Cerebellar cortex (tissue), 1 donor: ENCODE results near the gene DGKA.
"Not testable (repeated sequence)": the region's sequence is repeated elsewhere in the genome, so short reads cannot be mapped to it uniquely, and the experiment has no call there.

Experiments used
- DNase-seq: peaks from one replicate; pipeline ENCODE4 v3.0.0-alpha.2; 2015; ENCODE audit warnings: low spot score

The DGKA gene

DNA sequence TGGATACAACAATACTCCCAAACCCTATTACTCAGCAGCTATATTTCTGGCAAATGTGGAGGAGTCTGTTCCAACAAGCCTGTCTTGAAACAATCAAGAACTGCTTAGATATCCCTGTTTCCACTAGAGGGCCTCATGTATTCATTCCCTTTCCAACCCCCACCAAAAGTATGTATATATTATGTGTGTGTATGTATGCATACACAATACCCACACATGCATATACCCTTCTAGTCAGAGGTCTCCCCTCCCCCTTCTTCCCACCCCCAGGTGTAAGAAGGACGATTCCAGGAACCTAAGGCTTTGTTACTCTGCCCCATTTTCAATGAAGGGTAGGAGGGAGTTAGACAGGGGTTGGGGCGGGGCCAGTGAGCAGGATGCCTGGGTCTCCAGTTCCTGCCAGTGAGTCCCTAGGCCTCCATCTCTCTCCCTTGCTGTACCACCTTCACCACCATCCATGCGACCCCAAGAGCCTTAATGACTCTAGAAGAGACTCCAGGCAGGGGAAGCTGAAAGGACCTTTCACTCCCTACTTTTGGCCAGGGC lies at the start of gene DGKA:
Gene DGKA, plus strand, starts transcription at position 392 of the 546 bp plus-strand sequence. CDS start 5,342 bp downstream, outside the sequence.
- DNase-seq = peak; percentile 82

GRCh38 chr12:55885113-55885512 lies 45.8 kb upstream of the DGKA start:
- DNase-seq = no peak

GRCh38 chr12:55891310-55891709 lies 39.7 kb upstream of the DGKA start:
- no peak for DNase-seq

DNA sequence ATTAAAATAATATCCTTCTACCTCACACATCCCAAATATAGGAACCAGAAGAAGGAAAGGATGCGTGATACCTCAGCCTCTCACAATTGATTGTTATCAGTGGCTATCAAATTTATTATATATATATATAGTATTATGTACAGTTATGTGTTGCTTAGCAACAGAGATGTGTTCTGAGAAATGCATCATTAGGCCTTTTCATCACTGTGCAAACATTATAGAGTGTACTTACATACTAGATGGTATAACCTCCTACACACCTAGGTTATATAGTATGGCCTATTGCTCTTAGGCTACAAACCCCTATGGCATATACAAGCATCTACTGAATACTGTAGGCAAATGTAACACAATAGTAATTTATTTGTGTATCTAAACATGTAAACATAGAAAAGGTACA lies 37.2 kb upstream of the DGKA start:
- DNase-seq = no peak

DNA sequence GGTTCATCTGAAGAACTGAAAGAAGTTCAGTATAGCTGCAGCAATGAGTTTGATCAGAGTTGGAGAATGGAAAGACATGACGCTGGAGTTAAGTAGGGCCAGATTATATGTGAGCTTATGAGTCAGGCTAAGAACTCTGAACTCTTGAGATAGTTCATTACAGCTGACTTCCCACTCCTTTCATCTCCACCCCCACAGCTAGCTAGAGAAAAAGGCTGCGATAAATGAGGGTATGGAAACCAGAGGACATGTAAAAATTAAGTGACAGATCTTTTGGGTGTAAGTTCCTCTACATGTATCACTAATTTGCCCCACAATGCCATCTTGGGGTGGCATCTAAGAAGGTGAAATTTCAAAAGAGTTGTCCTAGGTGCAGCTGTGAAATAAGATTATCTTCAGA lies 31.9 kb upstream of the DGKA start:
- DNase-seq = no peak

DNA sequence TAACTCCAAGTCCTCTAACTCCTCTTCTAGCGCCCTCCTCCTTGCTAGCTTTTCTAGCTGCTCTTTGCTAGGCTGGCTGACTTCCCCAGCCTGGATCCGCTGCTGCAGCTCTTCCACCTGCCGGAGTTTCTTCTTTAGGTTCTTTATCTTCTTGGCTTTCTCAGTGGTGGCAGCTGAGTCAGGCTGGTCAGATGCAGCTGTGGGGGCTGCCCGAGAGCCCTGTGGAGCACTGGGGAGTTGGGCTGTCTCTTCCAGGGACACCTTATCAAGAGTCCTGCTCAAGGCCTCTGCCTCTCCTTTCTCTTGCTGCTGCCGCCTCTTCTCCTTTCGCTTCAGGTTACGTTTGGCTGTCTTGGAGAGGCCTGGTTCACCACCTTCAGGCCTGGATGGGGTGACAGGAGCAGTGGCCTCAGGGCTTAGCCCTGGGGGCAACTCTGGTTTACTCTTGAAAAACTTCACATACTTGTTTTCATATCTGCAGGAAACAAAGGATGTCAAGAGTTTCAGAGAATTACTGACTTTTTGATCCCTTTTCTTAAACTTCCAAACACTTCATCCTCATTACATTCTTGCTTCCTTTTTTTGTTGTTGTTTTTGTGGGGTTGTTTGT lies 29.0 kb upstream of the DGKA start:
- DNase-seq = no peak

- DNase-seq = no peak
These were observed 24.9 kb upstream of the DGKA start for GRCh38 chr12:55906056-55906455.

DNA sequence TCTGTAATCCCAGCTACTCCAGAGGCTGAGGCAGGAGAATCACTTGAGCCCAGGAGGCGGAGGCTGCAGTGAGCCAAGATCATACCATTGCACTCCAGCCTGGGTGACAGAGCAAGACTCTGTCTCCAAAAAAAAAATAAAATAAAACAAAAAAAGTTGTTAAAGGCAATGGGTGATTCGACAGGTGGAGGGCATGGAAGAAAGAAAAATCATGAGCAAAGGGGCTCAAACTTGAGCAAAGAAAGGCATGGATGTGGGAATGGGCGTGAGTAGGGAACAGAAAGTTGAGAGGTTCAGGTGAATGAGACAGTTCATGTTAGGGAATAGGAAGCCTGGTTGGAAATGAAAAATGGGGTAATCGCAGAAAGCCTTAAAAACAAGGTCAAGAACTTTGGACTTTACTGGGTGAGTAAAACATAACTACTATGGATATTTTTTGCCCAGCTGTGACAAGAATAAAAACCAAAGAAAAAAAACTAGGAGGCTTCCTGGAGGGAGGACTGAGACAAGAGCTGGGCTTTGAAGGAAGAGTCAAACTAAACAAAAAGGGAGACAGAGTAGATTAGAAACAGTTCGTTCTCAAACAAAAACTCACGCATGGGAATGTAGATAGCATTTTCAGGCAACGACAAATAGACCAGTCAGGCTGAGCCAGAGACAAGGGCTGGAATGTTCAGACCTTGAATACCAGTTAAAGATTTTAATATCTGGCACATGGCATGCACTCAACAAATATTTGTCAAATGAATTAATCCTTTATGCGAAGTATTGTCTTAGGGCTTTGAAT lies 22.0 kb upstream of the DGKA start:
- DNase-seq = no peak

GRCh38 chr12:55909513-55909884 lies 21.5 kb upstream of the DGKA start:
- DNase-seq = no peak

DNA sequence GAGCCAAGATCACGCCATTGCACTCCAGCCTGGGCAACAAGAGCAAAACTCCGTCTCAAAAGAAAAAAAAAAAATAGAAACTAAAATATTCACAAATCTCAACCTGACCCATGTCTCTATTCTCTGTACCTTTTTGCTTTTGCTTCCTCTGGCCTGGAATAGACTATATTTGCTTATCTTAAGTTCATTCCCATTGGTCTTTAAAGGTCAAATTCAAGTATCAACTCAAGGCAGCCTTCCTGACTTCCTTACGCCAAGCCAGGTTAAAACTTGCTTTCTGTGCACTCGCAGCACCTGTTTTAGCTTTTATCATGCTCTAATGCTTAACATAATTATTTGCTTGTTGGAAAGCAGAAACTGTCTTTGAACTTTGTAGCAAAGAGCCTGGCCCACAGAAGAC lies 18.1 kb upstream of the DGKA start:
- no peak for DNase-seq

DNA sequence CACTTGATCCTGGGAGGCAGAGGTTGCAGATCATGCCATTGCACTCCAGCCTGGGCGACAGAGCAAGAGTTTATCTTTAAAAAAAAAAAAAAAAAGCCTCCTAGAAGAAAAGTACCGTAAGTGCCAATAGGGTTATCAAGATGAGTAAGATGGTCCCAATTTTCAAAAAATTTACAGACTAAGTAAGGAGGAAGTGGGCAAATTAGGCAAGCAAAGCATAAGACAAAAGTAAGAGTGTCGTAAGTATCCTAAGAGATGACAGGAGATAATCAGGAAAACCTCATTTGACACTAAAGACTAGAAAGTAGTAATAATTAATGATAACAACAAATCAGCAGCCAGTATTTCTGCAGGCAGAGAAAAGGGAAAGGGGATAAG lies 15.5 kb upstream of the DGKA start:
- DNase-seq = no peak

DNA sequence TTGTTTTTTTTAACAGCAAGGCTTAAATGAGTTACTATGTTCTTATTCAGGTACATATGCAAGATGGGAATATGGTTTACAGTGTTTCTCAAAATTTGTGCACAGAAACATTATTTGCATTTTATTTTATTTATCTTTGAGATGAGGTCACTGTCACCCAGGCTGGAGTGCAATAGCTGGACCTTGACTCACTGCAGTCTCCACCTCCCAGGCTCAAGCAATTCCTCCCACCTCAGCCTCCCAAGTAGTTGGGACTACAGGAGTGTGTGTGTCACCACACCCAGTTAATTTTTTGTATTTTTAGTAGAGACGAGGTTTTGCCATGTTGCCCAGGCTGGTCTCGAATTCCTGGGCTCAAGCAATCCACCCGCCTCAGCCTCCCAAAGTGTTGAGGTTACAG lies 11.9 kb upstream of the DGKA start:
- DNase-seq = not testable (repeated sequence)

DNA sequence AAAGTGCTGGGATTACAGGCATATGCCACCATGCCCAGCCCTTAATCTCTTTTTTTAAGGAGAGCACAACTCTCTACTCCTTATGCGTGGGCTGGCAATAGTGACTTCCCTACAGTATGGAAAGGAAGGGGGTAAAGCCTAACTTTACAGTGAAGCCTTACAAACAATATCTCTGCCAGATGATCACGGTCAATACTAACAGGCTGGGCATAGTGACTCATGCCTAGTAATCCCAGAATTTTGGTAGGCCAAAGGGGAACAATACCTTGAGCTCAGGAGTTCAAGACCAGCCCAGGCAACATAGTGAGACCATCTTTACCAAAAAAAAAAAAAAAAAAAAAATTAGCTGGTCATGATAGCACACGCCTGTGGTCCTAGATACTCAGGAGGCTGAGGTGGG lies 8.8 kb upstream of the DGKA start:
- DNase-seq = no peak

- DNase-seq = not testable (repeated sequence)
These were observed 7.3 kb upstream of the DGKA start for GRCh38 chr12:55923648-55924047.

- DNase-seq = no peak
These were observed 5.6 kb upstream of the DGKA start for GRCh38 chr12:55925371-55925770.

- DNase-seq = no peak
These were observed 4.9 kb upstream of the DGKA start for GRCh38 chr12:55925870-55926737.

- peak; percentile 94 for DNase-seq
These were observed 4.0 kb upstream of the DGKA start for GRCh38 chr12:55926738-55927587.

DNA sequence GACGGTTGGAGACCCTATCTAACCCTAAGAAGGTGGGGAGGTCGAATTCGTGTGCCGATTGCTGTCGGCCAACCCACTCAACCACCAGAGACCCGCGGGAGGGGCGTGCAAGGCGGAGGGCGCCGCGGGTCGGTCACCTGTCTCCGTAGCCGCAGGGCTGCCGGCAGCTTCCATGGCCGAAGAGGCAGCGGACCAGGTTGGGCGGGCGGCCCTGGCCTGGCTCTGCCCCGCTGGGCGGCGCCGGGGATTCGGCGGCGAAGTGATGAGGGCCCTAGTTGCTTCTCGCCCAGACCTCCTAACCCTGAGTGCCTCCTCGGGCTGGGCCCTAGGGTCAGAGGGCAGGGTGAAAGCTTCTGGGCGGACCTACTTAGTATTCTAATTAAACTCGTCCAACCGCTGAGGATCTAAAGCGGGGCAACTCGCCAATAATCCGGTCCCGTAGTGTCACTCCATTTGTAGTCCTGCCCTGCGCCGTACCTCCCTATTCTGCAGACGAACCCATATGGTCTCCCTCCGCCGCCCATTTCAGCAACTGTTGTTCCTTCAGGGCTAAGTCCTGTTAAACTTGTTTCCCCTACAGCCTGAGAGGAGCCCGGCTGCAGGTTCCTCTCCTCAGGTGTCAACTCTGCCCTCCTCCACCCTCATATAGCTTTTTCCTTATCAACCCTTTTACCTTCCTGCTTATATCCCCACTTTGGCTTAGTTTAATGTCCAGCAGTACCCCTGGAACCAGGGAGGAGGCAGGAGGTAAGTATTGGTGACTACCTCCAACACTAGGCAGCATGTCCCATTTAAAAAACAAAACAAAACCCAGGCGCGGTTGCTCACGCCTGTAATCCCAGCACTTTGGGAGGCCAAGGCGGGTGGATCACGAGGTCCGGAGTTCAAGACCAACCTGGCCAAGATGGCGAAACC lies 3.1 kb upstream of the DGKA start, which contains the start of gene PYM1:
Gene PYM1, minus strand, starts transcription at position 307 of the 915 bp plus-strand sequence. Its CDS starts 133 bp downstream, at position 174.
- peak; percentile 93 for DNase-seq

GRCh38 chr12:55929306-55929791 lies 1.6 kb upstream of the DGKA start:
- DNase-seq = no peak

DNA sequence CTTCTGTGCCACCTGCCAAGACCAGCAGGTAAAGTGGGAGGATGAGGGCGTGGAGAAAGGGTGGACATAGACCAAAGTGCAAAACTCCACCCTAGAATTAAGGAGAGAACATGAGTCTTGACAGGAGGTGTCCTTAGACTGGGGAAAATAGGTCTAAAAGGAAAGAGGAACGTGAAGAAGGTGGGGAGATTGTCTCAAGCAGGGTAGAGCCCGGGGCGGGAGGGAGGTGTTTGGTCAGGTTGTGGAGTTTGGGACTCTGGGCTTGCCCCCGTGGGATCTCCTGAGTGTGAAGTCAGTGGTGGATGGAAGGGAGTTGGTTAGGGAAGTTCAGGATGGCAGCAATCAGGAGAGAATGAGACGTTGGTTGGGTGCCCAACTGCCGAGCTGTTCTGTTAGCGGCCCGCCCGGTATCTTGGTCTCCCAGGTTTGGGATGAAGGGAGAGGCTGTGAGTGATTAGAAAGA lies 386 bp downstream of the DGKA start:
- DNase-seq = peak; percentile 38
